K562 (cell line): ENCODE data around the gene SLC29A2. TPM values are rescaled to one million over a fixed set of nuclear protein-coding genes. Genes with fewer than 3 reads are reported as not detected.

Experiments used
- ARID2 ChIP-seq: fragments of 450-650 bp; IDR thresholded peaks from 2 replicates; pipeline ENCODE4 v1.6.1; 2017; ENCODE audit warnings: antibody characterized with exemption, mild to moderate bottlenecking
- ATF1 ChIP-seq, 2 experiments: fragments of 450-650 bp in 1 of 2; IDR thresholded peaks; 2 replicates each; pipeline ENCODE4 v1.6.1; 2016; ENCODE audit warnings: missing compliant biosample characterization in 1 of 2, missing genetic modification characterization in 1 of 2
- BCOR ChIP-seq: fragments of 450-650 bp; IDR thresholded peaks from 2 replicates; pipeline ENCODE4 v1.6.1; 2016
- CTCF ChIP-seq, 3 experiments: IDR thresholded peaks in 2 of 3; conservative IDR thresholded peaks in 1 of 3; 2 replicates each; pipeline ENCODE4 v1.5.1; 2011 to 2012; ENCODE audit warnings: low read length in 3 of 3, mild to moderate bottlenecking in 3 of 3, control low read depth in 2 of 3, improper control_type of control experiment in 1 of 3, inconsistent platforms in 1 of 3, low read depth in 1 of 3, mixed read lengths in 1 of 3, moderate library complexity in 1 of 3; ENCODE audit not compliant: insufficient read depth in 2 of 3
- EP300 ChIP-seq: IDR thresholded peaks from 2 replicates; pipeline ENCODE4 v1.6.1; 2012; ENCODE audit warnings: low read length, improper control_type of control experiment
- ERF ChIP-seq: fragments of 450-650 bp; formaldehyde crosslinking; IDR thresholded peaks from 2 replicates; pipeline ENCODE4 v1.4.0; 2020; ENCODE audit warnings: mild to moderate bottlenecking, mixed read lengths
- FOSL1 ChIP-seq: fragments of 200-800 bp; sonication (Bioruptor generic); conservative IDR thresholded peaks from 2 replicates; pipeline ENCODE4 v1.6.1; 2016; ENCODE audit warnings: missing genetic modification characterization, missing compliant biosample characterization
- HDAC1 ChIP-seq, 2 experiments: fragments of 450-650 bp; IDR thresholded peaks; 2 replicates each; pipeline ENCODE4 v1.6.1; 2016 to 2017; ENCODE audit warnings: inconsistent platforms in 1 of 2, mild to moderate bottlenecking in 1 of 2, moderate library complexity in 1 of 2
- HNRNPL ChIP-seq: fragments of 200-400 bp; formaldehyde crosslinking; IDR thresholded peaks from 2 replicates; pipeline ENCODE4 v1.6.1; 2017; ENCODE audit warnings: low read depth, mild to moderate bottlenecking, low read length
- KAT2B ChIP-seq: IDR thresholded peaks from one replicate; pipeline ENCODE4 v1.6.1; 2012; ENCODE audit warnings: low read depth, mild to moderate bottlenecking, control low read depth, inconsistent platforms, low read length, moderate library complexity
- KAT7 ChIP-seq: sonication (generic); formaldehyde crosslinking; IDR thresholded peaks from 2 replicates; pipeline ENCODE4 v1.8.0; 2022; ENCODE audit warnings: missing genetic modification reagents, mild to moderate bottlenecking, borderline replicate concordance
- KLF16 ChIP-seq: IDR thresholded peaks from 2 replicates; pipeline ENCODE4 v1.6.1; 2016; ENCODE audit warnings: antibody characterized with exemption
- LCOR ChIP-seq: sonication (generic); formaldehyde crosslinking; IDR thresholded peaks from 2 replicates; pipeline ENCODE4 v1.8.0; 2022; ENCODE audit warnings: mild to moderate bottlenecking, missing genetic modification reagents
- SAP30 ChIP-seq: fragments of 200-600 bp; sonication (generic); IDR thresholded peaks from 2 replicates; pipeline ENCODE4 v1.6.1; 2012; ENCODE audit warnings: borderline replicate concordance, low read depth, mild to moderate bottlenecking, moderate library complexity, low read length, control low read depth, inconsistent platforms; ENCODE audit not compliant: insufficient read depth, poor library complexity, severe bottlenecking
- USF2 ChIP-seq: sonication (generic); formaldehyde crosslinking; IDR thresholded peaks from 2 replicates; pipeline ENCODE4 v1.5.0; 2020; ENCODE audit warnings: missing genetic modification reagents
- WHSC1 ChIP-seq: IDR thresholded peaks from one replicate; pipeline ENCODE4 v1.6.1; 2012; ENCODE audit warnings: low read length, control low read depth, inconsistent platforms
- ZBTB1 ChIP-seq: sonication (generic); formaldehyde crosslinking; IDR thresholded peaks from 2 replicates; pipeline ENCODE4 v1.8.1; 2023; ENCODE audit warnings: missing genetic modification reagents, low read depth, mild to moderate bottlenecking, borderline replicate concordance
- ZBTB26 ChIP-seq: fragments of 450-650 bp; formaldehyde crosslinking; IDR thresholded peaks from 2 replicates; pipeline ENCODE4 v1.4.0; 2022; ENCODE audit warnings: missing genetic modification characterization
- ZFX ChIP-seq: sonication (generic); formaldehyde crosslinking; IDR thresholded peaks from 2 replicates; pipeline ENCODE4 v1.8.0; 2022; ENCODE audit warnings: mild to moderate bottlenecking, missing genetic modification reagents, moderate library complexity
- ZNF3 ChIP-seq: fragments of 250-450 bp; sonication (Bioruptor Pico); IDR thresholded peaks from 2 replicates; pipeline ENCODE4 v1.5.0; 2021; ENCODE audit warnings: mild to moderate bottlenecking, moderate library complexity
- ZNF408 ChIP-seq: fragments of 250-450 bp; sonication (Bioruptor Pico); IDR thresholded peaks from 2 replicates; pipeline ENCODE4 v1.4.0; 2020; ENCODE audit warnings: low read depth, mild to moderate bottlenecking, moderate library complexity
- ZNF766 ChIP-seq: fragments of 200-800 bp; sonication (Bioruptor generic); conservative IDR thresholded peaks from 2 replicates; pipeline ENCODE4 v1.6.1; 2016; ENCODE audit warnings: missing genetic modification characterization, missing compliant biosample characterization
- ZNF780A ChIP-seq: fragments of 250-450 bp; sonication (Bioruptor Pico); IDR thresholded peaks from 2 replicates; pipeline ENCODE4 v1.5.0; 2021; ENCODE audit warnings: mild to moderate bottlenecking
- polyA plus RNA-seq, 8 experiments: library from polyadenylated mRNA; depleted of rRNA in 4 of 8; stranded (reverse) in 5 of 8; unstranded in 3 of 8; fragments of >200 nt; fragmentation: Nextera tagmentation in 2 of 8; fragmentation: Illumina TruSeq in 1 of 8; extraction: Ambion mirVana in 2 of 8; extraction: Trizol in 1 of 8; gene quantifications; 2 replicates each; pipeline versions ENCODE4 v1.2.1 to v1.2.3, GENCODE V29; 2011 to 2014; ENCODE audit warnings: inconsistent platforms in 1 of 8, missing spikeins in 1 of 8
- total RNA-seq, 7 experiments: library from RNA; depleted of rRNA in 6 of 7; stranded (reverse); fragments of >200 nt in 6 of 7; fragmentation: Illumina TruSeq in 2 of 7; extraction: Trizol in 2 of 7; gene quantifications; 2 replicates each; pipeline versions ENCODE4 v1.2.1 to v1.2.3, GENCODE V29; 2011 to 2021; ENCODE audit warnings: low replicate concordance in 1 of 7
- TF ChIP-seq, protein P1 (sequence below), 2 experiments: IDR thresholded peaks; 2 replicates each; pipeline ENCODE4 v1.6.1; 2011; ENCODE audit warnings: borderline replicate concordance in 1 of 2, control low read depth in 1 of 2, low read depth in 1 of 2, low read length in 1 of 2, mild to moderate bottlenecking in 1 of 2, mixed read lengths in 1 of 2, moderate library complexity in 1 of 2; ENCODE audit not compliant: insufficient read depth in 1 of 2, insufficient read length in 1 of 2, poor library complexity in 1 of 2, severe bottlenecking in 1 of 2; ENCODE audit errors: extremely low read depth in 1 of 2

The SLC29A2 gene
- total and polyA plus RNA-seq, 9 of the 15 experiments (the other 6 are each of a cell fraction or from before 2014, with no cell fraction given), result 2.4 to 48.6 (median 14.2) TPM

DNA sequence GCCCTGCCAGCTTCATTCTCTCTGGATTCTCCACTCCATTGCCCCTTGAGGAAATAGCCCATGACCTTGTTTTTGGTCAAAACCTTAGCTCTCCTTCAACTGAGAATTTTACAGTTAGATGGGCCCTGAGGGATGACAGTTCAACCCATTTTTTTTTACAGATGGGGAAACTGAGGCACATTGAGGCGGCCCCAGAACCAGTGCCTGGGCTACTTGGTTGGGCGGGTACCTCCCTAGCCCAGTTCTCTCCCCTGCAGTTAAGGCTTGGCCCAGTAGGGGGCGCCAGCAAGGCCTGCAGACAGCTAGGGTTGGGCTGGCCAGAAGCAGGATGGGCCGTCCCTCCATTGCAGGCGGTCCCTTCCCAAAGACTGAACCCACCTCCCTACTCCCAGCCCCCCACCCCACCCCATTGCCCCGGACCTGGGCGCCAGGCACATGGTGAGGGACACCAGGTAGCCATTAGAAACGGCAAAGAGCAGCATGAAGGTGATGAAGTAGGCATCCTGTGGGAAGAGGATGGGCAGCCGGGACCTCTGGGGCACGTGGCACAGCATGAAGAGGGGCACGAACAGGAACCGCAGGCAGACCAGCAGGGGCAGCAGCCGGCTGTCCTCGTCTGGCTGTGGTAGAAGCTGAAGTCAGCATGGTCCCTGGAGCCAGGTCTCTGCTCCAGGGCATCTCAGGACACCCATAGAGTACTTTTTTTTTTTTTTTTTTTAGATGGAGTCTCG is 7.6 kb downstream of the SLC29A2 start (continued):
- TF ChIP-seq CTCF (IDR thresholded peaks at IDR 0.05 in 2 of 3, conservative IDR thresholded peaks at IDR 0.05 in 1 of 3; ENCODE audit: insufficient read depth in 2 of 3, low read depth in 1 of 3, low read length in 3 of 3), result peak; percentile 83 to 85 (median 85)
- no peak for TF ChIP-seq HNRNPL
- TF ChIP-seq ZNF408 (CRISPR knock-in tag), result no peak
- TF ChIP-seq, protein P1, sequence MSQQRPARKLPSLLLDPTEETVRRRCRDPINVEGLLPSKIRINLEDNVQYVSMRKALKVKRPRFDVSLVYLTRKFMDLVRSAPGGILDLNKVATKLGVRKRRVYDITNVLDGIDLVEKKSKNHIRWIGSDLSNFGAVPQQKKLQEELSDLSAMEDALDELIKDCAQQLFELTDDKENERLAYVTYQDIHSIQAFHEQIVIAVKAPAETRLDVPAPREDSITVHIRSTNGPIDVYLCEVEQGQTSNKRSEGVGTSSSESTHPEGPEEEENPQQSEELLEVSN (IDR thresholded peaks at IDR 0.05; ENCODE audit: borderline replicate concordance in 1 of 2, extremely low read depth in 1 of 2, insufficient read depth in 1 of 2, insufficient read length in 1 of 2, low read depth in 1 of 2, low read length in 1 of 2, poor library complexity in 1 of 2, severe bottlenecking in 1 of 2), result no peak
- TF ChIP-seq BCOR, result peak; percentile 79
- no peak for TF ChIP-seq ZNF766 (CRISPR knock-in tag)
- TF ChIP-seq EP300, result no peak
- TF ChIP-seq FOSL1 (tag), result no peak
- no peak for TF ChIP-seq ATF1 (CRISPR knock-in tag; IDR thresholded peaks at IDR 0.05)
- TF ChIP-seq ATF1 (tag; IDR thresholded peaks at IDR 0.05), result no peak
- no peak for TF ChIP-seq ZNF3 (CRISPR knock-in tag)
- TF ChIP-seq LCOR, result no peak
- no peak for TF ChIP-seq SAP30
- TF ChIP-seq WHSC1, result no peak
- TF ChIP-seq HDAC1 (IDR thresholded peaks at IDR 0.05), result no peak
- TF ChIP-seq ARID2, result no peak
- TF ChIP-seq ZFX, result no peak
- no peak for TF ChIP-seq ZBTB1
- no peak for TF ChIP-seq USF2
- no peak for TF ChIP-seq KAT7 (CRISPR knock-in tag)
- no peak for TF ChIP-seq ZNF780A (CRISPR knock-in tag)
- no peak for TF ChIP-seq KAT2B
- TF ChIP-seq ZBTB26 (CRISPR knock-in tag), result no peak
- TF ChIP-seq ERF (CRISPR knock-in tag), result peak; percentile 37; the same call in 1 of the 2 replicates
- TF ChIP-seq KLF16, result 0 out of 2 replicates have a peak, but pooled peaks have one; percentile 27
